Inflammatory macrophage treated with lipopolysaccharide for 1 hour (primary cell): Measurements from ENCODE around the gene SERPINA1.
"Not testable (repeated sequence)": the region's sequence is repeated elsewhere in the genome, so short reads cannot be mapped to it uniquely, and the experiment has no call there.

Source experiments
- DNase-seq, 2 donors: peaks; one replicate each; pipeline ENCODE4 v3.0.0-alpha.2; 2020 to 2022

SERPINA1 gene

DNA sequence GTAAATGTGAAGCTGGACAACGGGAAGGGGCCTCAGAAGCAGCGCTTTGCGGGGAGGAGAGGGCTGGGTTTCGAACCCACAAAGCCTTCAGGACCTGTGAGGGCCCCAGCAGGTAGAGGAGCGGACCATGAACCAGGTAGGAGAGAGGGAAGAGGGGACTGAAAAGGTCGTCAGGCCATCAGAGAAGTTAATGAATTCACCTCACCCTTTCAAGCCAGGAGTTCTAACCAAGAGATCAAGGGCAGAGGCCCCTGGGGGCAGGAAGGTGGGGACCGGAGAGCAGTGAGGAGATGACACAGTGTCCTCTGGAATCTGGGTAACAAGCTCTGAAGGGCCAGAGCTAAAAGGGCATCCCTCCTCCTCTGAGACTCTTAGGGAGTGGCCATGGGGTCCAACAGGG is 19.4 kb downstream of the SERPINA1 start:
- no peak for DNase-seq

DNA sequence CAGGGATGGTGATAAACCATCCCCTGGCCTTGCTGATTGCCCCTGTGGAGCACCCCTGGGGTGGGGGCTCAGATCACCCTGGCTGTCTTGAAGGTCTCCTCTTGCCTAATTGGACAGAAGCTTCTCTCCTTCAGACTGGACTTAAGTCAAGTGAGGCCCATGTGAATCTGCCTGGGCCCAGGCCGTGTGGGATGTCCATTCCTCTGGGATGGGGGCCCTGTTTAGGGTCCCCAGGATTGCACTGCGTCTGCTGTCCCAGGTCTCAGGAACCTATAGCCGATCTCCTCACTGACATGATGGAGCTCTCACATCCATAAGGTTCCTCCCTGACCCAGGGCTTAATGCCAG is 20.2 kb downstream of the SERPINA1 start:
- no peak for DNase-seq

DNA sequence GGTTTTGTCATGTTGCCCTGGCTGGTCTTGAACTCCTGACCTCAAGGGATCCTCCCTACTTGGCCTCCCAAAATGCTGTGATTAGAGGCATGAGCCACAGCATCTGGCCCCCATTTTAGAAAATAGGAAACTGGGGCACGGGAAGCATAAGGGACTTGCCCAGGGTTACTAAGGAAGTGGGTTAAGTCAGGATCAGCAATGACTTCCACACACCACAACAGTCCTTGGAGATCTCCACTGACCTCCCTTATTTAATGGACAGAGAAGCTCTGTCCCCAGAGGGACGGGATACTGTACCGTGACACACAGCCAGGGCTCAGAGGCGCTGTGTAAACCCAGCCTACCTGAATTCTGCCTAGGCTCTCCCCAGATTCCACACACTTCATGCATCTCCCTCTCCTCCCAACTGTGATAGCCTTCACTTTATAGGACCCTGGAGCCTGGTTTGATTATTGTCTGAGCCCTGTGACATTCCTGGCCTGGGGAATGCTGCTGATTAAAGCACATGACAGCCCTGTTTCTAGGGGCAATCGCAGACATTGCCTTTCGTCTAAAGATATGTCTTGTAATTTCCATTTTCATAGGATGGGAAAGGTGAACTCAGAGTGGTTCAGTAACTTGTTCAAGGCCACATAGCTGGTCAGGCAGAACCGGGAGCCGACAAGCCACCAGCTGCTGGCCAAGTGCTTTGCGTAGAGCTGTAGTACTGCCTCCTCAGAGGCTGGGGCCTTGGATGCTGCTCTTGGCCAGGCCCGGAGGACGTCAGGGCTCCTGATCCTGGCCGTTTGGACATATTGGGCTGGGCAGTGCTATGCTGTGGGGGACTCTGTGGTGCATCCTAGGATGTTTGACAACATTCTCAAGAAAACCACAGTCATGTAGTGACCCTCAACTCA is 20.8 kb downstream of the SERPINA1 start:
- DNase-seq, result peak; percentile 80 to 86

DNA sequence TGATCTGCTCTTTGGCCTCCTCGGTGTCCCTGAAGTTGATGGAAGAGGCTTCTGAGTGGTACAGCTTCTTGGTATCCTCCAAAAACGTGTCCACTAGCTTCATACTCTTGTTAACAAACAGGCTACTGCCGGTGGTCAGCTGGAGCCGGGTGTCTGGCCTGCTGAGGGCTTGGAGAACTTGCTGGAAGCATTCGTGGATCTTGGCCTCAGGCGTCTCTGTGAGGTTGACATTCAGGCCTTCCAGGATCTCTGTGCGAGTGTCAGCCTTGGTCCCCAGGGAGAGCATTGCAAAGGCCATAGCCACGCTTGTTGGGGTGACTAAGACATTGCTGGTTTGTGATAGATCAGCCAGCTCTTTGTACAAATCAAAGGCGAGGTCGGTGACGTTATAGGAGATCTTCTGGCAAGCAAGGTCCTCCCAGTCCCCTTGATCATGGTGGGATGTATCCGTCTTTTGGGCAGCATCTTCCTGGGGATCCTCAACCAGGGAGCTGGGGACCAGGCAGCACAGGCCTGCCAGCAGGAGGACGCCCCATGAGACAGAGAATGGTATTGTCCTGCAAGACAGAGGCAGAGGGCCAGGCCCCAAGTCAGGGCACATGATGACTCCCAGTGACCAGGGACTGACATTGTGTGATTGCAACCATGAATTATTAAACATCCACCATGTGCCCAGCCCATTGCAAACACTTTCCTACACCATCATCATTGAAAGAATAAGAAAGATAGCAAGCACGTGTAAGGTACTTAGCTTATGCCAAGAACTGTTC is 22.1 kb downstream of the SERPINA1 start, which contains the start of gene SERPINA2:
SERPINA2 (minus strand) TSS at position 553 of the 770 bp plus-strand sequence.
- peak in 1 of 2 donors; percentile 61 for DNase-seq

DNA sequence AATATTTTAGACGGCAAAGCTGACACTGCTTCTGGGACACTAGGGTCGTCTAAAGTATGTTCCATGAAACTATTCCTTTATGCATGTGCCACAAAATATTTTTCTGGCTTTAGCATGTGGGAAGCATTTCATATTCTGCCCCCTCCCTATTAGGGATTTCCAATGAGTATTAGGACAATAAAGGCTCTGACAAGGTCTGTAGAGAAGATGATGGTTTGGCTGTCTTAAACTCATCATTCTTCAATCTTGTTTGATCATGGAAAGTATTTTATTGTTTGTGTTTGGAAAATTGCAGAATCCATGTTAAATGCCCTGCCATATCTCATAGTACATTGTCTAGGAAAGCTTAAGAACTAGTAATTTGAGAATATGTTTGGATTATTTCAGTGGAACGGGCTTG is 22.8 kb downstream of the SERPINA1 start:
- no peak for DNase-seq

DNA sequence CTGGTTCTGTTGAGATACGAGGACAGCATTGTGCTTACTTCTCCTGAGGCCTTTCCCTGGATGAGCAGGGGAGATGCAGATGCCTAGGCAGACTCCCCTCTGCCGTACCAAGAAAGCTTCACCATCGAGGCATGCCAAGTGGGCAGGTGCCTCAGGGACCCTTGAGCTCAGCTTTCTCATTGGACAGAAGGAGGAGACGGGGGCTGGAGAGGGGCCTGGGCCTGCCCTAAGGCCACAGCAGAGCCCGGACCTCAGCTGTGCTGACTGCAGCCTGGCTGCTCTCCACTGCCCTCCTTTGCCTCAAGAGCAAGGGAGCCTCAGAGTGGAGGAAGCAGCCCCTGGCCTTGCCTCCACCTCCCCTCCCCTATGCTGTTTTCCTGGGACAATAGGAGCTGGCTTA is 23.4 kb downstream of the SERPINA1 start:
- DNase-seq, result no peak

DNA sequence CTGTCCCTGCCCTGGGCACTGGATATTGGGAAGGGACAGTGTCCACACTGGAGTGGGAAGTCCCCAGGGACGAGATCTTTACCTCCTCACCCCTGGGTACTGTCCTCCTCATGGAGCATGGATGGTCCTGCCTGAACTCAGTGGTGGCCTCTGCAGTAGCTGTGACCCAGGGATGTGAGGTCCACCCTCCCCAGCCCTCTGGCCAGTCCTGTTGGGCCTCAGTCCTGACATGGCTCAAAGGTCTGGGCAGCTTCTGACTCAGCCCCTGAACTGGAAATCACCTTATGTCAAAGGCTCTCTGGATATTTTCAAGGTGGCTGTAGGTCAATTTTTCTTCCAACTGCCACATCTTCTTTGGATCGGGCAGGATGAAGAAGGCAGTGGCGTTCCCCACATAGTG is 24.4 kb downstream of the SERPINA1 start:
- DNase-seq, result no peak

DNA sequence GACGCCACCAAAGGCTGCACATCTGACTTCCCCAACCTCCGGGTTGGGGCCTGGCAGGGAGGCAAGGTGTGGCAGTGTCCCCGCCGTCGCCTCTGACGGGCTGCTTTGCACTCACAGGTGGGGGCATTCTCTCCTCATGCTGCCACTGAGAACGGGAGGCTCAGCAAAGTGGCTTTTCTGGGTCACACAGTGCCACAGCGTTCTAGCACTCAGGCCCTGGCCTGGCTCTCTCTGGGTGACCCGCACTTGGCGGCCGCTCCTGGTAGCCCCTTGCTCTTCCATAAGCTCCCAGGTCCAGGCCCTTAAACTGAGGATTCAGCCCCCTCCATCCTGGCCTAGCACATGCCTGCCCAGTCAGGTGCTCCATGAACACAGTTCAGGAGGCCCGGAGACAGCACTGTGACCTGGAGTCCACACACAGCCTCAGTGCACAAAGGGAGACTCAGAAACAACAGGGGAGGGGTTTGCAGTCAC is 25.2 kb downstream of the SERPINA1 start:
- DNase-seq, result no peak

DNA sequence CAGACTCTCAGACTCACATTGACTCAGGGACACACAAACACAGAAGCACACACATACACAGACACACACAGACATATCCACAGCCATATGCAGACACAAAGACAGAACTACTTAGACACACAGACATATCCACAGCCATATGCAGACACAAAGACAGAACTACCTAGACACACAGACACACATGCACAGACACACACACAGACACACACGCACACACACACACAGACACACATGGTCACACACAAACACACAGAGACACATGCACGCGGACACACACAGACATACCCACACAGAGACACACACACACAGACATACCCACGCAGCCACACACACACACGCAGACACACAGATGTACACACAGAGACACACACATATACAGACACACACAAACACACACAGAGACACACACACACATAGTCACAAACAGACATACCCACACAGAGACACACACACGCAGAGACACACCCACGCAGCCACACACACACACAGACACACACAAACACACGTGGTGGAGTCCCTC is 25.7 kb downstream of the SERPINA1 start:
- DNase-seq, result no peak

DNA sequence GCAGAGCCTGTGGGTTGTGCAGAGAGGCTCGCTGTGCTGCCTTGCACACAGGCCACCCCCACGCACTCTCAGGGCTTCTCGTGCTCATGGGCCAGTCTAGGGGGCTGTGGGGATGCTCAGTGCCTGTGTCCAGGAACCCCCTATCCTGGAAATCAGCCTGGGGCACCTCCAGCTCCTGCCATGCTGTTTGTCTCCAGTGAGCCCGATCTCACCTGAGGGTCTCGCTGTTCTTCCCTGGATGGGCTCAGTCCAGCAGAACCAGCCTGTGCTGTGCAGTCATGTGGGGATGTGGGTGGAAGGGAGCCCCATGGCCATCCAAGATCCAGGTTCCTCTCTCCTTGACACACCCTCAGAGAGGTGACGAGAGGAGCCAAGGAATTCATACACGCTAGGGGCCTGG is 26.7 kb downstream of the SERPINA1 start:
- DNase-seq, result no peak

DNA sequence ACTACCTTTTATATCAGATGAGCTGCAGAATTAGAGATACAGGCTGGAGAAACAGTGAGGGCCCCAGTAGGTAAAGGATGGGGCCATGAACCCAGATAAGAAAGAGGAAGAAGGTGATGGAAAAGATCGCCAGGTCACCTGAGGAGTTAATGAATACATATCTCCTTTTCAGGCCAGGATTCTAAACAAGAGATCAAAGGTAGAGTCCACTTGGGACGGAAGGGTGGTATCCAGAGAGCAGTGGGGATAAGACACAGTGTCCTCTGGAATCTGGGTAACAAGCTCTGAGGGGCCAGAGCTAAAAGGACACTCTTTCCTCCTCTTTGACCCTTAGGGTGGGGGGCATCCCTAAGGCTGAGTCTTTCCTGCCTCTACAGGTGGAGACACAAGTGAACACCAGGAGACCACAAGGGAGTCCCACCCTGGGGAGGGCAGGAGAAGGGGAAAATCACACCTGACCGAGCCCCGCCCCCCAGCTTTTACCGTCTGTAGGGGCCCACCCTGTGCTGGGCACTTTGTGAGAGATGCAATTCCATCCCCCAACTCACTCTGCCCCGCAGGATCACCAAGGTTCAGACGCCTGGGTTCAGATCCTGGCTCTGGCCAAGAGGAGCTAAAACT is 27.3 kb downstream of the SERPINA1 start:
- no peak for DNase-seq

DNA sequence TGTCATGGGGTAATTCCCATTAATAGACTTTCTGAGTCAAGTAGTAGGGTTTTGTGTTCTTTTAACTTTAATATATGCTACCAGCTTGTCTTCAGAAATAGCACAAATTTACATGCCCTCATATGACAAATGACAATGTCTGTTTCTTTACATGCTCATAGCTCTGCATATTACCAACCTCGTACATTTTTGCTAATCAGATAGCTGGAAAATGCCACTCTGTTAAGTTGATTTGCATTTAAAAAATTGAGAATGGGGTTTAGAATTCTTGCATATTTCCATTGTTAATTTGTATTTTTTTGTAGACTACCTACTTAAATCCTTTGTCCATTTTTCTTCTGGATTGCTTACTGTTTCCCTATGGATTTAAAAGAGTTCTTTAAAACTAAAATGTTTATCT is 31.2 kb downstream of the SERPINA1 start:
- DNase-seq, result no peak

DNA sequence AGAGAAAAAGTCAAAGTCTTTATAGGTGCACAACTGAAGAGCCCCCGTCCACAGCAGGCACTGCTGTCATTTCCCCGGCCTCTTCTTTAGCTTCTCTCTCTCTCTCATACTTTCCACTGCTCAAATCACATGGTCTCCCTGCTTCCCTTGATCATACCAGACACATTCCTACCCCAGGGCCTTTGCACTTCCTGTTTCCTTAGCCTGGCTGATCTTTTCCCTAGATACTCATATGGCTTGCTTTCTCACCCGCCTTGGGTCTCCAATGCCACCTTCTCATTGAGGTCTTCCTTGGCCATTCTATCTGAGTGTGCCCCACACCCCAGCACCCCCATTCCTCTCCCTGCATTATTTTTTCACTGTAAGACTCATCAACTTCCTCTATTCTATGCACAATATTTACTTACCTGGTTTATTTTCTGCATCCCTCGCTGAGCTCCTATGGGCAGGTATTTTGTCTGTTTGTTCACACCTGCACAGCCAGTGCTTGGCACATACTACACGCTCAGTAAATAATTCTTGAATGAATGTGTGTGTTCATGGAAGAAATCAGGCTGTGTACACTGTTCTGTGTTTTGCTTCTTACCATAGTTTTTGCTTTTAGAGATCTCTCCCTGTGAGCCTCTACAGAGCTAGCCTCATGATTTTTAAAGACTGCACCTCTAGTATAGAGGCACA is 31.9 kb downstream of the SERPINA1 start:
- no peak for DNase-seq

DNA sequence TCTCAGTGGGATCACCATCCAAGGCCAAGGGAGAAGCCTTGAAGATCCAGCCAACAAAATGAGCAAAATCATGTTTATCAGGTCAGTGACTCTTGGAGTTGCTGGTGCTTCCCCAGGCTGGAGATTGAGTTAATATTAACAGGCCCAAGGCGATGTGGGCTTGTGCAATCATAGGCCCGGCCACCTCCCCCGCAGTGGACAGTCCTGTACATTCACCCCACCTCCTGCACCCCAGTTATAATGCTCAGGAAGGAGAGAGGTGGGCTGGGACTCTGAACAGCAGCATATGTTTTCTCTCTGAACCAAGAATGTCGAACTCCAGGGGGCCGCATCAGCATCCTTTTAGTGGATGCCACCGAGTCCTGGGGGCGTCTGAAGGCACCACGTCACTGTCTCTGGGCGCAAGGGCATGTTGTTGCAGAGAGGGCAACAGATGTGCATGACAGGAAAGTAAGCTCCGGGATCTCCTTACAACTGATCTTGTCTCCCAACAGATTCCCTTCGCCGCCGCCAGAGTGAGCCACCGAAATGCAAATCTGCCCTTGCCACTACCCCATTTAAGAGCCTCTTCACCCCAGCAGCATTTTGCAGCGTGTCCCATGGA is 33.1 kb downstream of the SERPINA1 start:
- DNase-seq, result peak; percentile 62 to 64

DNA sequence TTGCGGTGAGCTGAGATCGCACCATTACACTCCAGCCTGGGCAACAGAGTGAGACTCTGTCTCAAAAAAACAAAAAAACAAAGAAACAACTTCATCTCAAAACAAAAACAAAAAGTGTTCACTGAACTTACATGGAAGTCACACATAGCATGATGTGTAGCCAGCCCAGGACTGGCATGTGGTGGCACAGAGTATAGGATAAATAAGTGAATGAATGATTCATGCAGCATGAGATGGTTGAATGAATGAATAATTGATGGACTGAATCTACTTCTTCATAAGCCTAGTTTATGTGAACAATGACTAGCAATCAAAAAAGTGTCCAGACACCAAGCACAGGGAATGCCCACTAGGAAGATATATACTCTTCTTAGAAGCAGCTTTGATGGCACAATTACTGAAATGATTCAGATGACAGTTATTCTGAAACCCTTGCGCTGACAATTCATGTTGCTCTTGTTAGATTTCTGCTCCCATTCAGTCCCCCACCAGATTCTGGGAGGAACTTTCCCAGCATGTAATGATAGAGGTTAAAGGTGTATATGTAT is 33.7 kb downstream of the SERPINA1 start:
- no peak for DNase-seq

DNA sequence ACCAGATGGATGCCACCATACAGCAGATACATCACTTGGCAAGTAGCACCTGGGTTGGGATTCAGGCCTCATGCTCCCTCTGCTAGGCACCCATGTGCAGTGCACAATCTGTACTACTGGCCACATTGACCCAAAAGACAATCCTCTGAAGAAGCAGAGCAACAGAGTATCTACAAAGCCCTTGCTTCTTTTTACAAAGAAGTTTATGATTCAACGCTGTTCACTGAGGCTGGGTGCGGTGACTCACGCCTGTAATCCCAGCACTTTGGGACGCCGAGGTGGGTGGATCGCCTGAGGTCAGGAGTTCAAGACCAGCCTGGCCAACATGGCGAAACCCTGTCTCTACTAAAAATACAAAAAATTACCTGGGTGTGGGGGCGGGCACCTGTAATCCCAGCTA is 34.2 kb downstream of the SERPINA1 start:
- DNase-seq, result not testable (repeated sequence)

DNA sequence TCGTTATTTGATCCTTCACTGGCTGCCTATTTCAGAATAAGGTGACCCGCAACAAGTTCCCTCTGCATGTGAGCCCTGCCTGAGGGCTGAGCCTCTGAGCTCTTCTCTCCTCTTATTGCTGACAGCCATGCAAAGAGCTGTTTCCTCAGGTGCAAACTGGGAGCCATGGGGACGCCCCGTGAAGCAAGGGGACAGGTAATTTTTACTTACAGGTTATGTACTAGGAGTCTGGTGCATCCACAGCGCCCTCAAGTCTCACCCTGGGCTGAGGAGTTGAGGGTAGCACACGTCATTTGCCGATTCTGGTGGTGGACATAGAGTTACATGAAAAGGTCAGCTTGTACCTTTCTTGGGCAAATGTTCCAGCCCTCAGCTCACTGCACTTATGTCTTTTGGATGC is 39.1 kb downstream of the SERPINA1 start:
- no peak for DNase-seq

DNA sequence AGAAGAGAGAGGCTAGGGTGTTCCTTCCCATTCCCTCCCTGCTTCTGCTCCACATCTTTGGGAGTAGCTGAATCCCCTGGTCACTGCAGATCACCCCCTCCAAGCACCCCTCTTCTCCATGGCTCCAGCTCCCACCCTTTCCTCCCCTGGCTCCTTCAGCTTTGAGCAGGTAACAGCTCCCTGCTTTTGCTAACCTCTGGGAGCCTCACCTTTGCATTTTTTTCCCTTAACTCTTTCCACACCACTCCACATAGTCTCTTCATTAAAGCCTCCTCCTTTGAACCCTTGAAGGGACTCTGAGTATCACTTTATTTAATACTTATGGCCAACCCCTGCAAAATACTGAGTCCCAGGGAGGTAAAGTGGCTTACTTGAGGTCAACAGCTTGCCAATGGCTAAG is 39.6 kb downstream of the SERPINA1 start:
- DNase-seq, result no peak

DNA sequence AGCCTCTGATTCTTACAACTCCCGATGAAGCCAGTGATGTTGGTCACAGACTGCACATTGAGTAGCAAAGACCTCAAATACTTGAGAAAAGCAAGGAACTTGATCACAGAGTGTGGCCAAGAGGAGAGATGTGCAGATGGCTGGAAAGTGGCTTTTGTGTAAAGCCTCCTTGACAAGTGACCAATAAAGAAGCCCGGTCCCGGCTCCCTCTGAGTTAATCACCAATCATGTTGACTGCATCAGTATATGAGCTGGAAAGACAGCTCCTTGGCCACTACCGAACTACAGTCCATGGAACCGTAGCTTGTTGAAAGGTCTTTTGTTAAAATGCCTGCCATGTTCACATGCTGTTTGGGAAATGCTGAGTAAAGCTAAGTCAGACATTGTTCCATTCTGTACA is 41.6 kb downstream of the SERPINA1 start:
- no peak for DNase-seq

DNA sequence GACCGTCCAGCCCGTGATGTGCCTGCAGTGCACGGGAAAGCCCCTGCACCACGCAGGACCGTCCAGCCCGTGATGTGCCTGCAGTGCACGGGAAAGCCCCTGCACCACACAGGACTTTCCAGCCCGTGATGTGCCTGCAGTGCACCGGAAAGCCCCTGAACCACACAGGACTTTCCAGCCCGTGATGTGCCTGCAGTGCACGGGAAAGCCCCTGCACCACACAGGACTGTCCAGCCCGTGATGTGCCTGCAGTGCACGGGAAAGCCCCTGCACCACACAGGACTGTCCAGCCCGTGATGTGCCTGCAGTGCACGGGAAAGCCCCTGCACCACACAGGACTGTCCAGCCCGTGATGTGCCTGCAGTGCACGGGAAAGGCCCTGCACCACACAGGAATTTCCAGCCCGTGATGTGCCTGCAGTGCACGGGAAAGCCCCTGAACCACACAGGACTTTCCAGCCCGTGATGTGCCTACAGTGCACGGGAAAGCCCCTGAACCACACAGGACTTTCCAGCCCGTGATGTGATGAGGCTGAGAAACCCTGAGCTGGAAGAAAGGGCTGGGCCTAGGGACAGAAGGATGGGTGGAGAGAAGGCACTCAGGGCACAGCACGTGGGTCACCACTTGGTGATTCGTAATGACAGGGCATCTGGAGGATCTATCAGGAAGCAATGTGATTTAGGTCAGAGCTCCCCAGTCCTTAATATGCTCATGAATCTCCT is 42.2 kb downstream of the SERPINA1 start:
- peak; percentile 87 to 95 for DNase-seq
